Gastroesophageal sphincter (tissue), 3 donors: Measurements from ENCODE around the gene MAML3.

Experiments
- CTCF ChIP-seq, 4 experiments: fragments of 200-600 bp in 2 of 4; fragments of 450-650 bp in 2 of 4; sonication (generic) in 1 of 4; IDR thresholded peaks; one replicate each; pipeline ENCODE4 v1.5.1; 2017 to 2019; ENCODE audit warnings: antibody characterized with exemption in 4 of 4, mild to moderate bottlenecking in 2 of 4, moderate library complexity in 2 of 4
- POLR2A ChIP-seq, 2 donors: fragments of 450-650 bp; IDR thresholded peaks; one replicate each; pipeline ENCODE4 v1.6.1; 2017; ENCODE audit warnings: antibody characterized with exemption in 2 of 2, mild to moderate bottlenecking in 2 of 2, moderate library complexity in 1 of 2

DNA sequence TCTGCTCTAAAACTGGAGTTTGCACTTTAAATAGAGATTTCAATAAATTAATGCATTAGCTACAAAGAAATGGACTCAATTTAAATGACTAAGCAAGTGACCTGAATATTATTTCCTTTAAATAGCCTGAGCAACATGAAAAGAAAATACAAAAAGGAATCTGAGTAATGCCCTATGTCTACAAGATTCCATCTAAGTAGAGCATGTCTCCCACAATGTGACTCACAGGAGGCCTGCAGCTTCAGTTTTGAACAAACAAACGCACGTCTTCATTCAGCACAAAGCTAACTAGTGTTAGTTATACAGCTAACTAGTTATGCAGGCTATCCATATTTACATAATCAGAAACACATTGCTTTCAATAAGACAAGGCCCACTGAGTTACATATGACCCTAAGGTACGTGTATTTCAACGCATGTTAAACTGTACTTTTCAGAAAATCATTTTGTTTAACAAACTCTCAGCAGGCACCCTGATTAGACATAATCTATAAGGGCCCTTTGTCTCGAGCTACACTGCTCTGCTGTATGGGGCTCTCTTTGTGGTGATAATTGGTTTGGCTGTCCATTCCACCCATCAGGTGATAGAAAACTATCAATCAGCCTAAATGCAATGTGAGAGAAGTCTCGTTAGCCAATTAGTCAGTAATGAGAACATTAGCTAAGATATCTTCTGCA is 116.5 kb downstream of the MAML3 start:
- TF ChIP-seq CTCF (IDR thresholded peaks at IDR 0.05) (no peak), POLR2A (IDR thresholded peaks at IDR 0.05) (no peak)
